Measurements from ENCODE around the gene MVP. TPM values are rescaled to one million over a fixed set of nuclear protein-coding genes. Genes with fewer than 3 reads are reported as not detected.
A peak's percentile ranks its signal among the peaks of the same experiment; 100 is the strongest.

Gene MVP
- total RNA-seq, 1 donor from 2014 or later: 111 TPM

- Histone ChIP-seq H3K36me3 (peaks cover 0 to 54% of the 10 kb centered on the region in 2 donors), H3K27me3 (no peaks in the 10 kb centered on the region), H3K9me3 (no peaks in the 10 kb centered on the region), H3K4me3 (no peak overlapping the region), H3K4me1 (peaks cover 18% of the 10 kb centered on the region), H3K27ac (peak overlapping the region; percentile 61)
- no peak for DNase-seq (ENCODE audit: extremely low spot score in 2 of 2)
- TF ChIP-seq CTCF (IDR thresholded peaks at IDR 0.05): no peak
- TF ChIP-seq POLR2AphosphoS5 (IDR thresholded peaks at IDR 0.05; ENCODE audit: insufficient read depth in 1 of 2, low read depth in 1 of 2): no peak
- no peak for TF ChIP-seq POLR2A (IDR thresholded peaks at IDR 0.05)
- intact Hi-C loops (cut with DNase I): loop anchor here (2.0 kb wide), 1 partner anchor 59 kb away; no protein-coding TSS in a partner anchor
These were observed 25.4 kb downstream of the MVP start for GRCh38 chr16:29845656-29846055.

DNA sequence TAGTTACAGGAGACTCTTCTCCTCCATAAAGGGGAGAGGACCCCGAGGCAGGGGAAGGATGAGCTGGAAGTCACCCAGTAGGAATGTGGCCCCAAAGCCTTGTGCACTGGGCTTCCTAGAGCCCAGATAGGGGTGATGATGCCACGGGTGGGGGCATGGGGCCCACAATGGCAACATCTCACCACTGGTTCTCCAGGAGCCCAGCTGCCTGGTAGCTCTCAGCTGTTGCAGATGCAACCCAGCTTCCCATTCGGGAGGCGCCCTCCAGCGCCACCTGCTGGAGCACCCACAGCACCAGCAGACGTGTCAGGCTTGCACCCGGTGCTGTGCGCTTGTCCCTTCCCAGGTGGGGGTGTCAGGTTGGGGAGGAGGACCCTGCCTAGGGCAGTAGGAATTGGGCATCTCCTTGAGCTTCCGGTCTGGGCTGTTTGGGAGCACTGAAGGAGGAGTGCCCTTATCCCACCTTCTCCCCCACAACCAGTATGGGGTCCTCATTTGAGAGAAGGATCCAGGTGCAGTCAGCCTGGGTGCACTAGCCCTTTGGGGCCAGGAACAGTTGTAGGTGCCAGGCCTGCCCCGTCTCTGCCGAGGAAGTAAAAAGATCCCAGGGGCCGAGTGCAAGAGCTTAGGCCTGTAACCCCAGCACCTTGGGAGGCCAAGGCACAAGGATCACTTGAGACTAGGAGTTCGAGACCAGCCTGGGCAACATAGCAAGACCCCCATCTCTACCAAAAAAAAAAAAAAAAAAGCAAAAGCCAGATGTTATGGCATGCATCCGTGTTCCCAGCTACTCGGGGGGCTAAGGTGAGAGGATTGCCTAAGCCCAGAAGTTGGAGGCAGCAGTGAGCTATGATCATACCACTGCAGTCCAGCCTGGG lies 28.4 kb downstream of the MVP start:
- Histone ChIP-seq H3K36me3 (peaks cover 0 to 38% of the 10 kb centered on the region in 2 donors), H3K4me1 (peaks cover 18% of the 10 kb centered on the region), H3K27ac (peak overlapping the region; percentile 50), H3K9me3 (no peaks in the 10 kb centered on the region), H3K27me3 (no peaks in the 10 kb centered on the region), H3K4me3 (no peak overlapping the region)
- TF ChIP-seq POLR2AphosphoS5 (IDR thresholded peaks at IDR 0.05; ENCODE audit: insufficient read depth in 1 of 2, low read depth in 1 of 2) (peak in 1 of 2 donors; percentile 37), CTCF (IDR thresholded peaks at IDR 0.05) (peak; percentile 62 to 72 (median 70)), POLR2A (IDR thresholded peaks at IDR 0.05) (no peak)
- intact Hi-C loops (cut with DNase I): no loop called here
- DNase-seq (ENCODE audit: extremely low spot score in 2 of 2): no peak

DNA sequence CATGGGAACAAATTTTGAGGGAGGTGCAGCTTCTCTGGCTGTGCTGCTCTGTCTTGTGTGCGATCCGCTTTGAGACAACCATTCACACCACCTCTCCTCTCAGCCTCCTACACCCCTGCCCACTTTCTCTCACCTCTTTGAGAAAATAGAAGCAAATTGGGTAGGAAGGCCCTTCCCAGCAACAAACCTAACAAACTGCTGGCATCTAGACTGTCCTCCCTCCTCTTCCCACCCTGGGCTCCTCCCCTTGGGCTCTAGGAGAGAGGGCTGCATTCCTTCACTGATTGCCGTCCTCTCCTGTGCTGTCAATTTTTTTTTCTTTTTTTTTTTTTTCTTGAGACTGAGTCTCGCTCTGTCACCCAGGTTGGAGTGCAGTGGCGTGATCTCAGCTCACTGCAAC lies 29.2 kb downstream of the MVP start:
- TF ChIP-seq POLR2AphosphoS5 (IDR thresholded peaks at IDR 0.05; ENCODE audit: insufficient read depth in 1 of 2, low read depth in 1 of 2): no peak
- TF ChIP-seq CTCF (IDR thresholded peaks at IDR 0.05): no peak
- no peak for TF ChIP-seq POLR2A (IDR thresholded peaks at IDR 0.05)
- Histone ChIP-seq H3K9me3 (no peaks in the 10 kb centered on the region), H3K4me1 (peaks cover 18% of the 10 kb centered on the region), H3K27me3 (no peaks in the 10 kb centered on the region), H3K27ac (peak overlapping the region; percentile 50), H3K36me3 (peaks cover 0 to 38% of the 10 kb centered on the region in 2 donors), H3K4me3 (no peak overlapping the region)
- intact Hi-C loops (cut with DNase I): no loop called here
- DNase-seq (ENCODE audit: extremely low spot score in 2 of 2): no peak

- no peak overlapping the region for H3K27ac ChIP-seq
- DNase-seq (ENCODE audit: extremely low spot score in 2 of 2): no peak
- intact Hi-C loops (cut with DNase I): loop anchor here (10.0 kb wide), 1 partner anchor 104 kb away; no protein-coding TSS in a partner anchor
- no peaks in the 10 kb centered on the region for H3K9me3 ChIP-seq
- H3K36me3 ChIP-seq: peaks cover 0 to 23% of the 10 kb centered on the region in 2 donors
- peaks cover 12% of the 10 kb centered on the region for H3K4me1 ChIP-seq
- no peaks in the 10 kb centered on the region for H3K27me3 ChIP-seq
- H3K4me3 ChIP-seq: no peak overlapping the region
- TF ChIP-seq POLR2AphosphoS5 (IDR thresholded peaks at IDR 0.05; ENCODE audit: insufficient read depth in 1 of 2, low read depth in 1 of 2) (no peak), CTCF (IDR thresholded peaks at IDR 0.05) (no peak), POLR2A (IDR thresholded peaks at IDR 0.05) (no peak)
These were observed 30.7 kb downstream of the MVP start for GRCh38 chr16:29850998-29851397.

- DNase-seq (ENCODE audit: extremely low spot score in 2 of 2): no peak
- TF ChIP-seq CTCF (IDR thresholded peaks at IDR 0.05) (no peak), POLR2AphosphoS5 (IDR thresholded peaks at IDR 0.05; ENCODE audit: insufficient read depth in 1 of 2, low read depth in 1 of 2) (no peak), POLR2A (IDR thresholded peaks at IDR 0.05) (no peak)
- Histone ChIP-seq H3K4me3 (no peak overlapping the region), H3K9me3 (no peaks in the 10 kb centered on the region), H3K36me3 (peaks cover 0 to 6% of the 10 kb centered on the region in 2 donors), H3K27me3 (no peaks in the 10 kb centered on the region), H3K4me1 (peaks cover 19% of the 10 kb centered on the region), H3K27ac (no peak overlapping the region)
- intact Hi-C loops (cut with DNase I): loop anchor here (10.0 kb wide), 1 partner anchor 102 kb away; no protein-coding TSS in a partner anchor
These were observed 32.4 kb downstream of the MVP start for GRCh38 chr16:29852654-29853053.
